Ecto neural progenitor cell (in vitro differentiated cells): ENCODE data around the gene TNFRSF19.

Experiments
- DNase-seq: peaks from one replicate; pipeline ENCODE4 v3.0.0-alpha.2; 2018; ENCODE audit warnings: low spot score

TNFRSF19 gene

DNA sequence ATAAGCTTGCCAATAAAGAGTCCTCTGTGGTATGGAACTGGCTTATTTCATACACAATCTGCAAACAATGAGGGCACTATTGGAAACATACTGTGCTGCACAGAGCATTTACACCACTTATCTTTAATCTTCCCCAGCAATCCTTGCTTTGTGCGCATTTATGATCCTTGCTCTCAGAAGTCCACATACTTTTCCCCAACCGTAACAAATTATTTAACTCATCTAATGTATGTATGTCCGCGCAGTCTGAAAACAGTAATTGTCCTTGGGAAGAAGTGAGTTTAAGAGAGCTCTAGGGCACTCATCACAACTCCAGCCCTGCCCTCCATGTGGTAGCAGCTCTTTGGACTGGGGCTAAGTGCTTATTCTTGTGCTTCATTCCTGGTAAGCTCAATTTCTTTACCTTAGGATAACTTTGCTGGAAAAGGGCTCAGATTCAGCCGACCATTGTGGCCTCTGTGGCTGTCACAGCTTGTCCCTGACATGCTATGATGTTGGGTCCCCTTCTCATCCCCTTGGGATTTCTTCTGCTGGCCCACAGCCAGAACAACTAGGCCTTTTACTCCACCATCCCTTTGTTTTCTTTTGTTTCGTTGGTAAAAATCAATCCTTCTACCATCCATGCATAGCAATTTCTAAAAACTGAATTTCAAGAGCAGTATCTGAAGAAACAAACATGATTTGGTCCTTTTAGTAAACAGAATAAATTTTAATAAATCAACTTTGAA, 152.7 kb downstream of the TNFRSF19 start:
- DNase-seq: no peak

GRCh38 chr13:23723471-23723870, 153.3 kb downstream of the TNFRSF19 start:
- no peak for DNase-seq

DNA sequence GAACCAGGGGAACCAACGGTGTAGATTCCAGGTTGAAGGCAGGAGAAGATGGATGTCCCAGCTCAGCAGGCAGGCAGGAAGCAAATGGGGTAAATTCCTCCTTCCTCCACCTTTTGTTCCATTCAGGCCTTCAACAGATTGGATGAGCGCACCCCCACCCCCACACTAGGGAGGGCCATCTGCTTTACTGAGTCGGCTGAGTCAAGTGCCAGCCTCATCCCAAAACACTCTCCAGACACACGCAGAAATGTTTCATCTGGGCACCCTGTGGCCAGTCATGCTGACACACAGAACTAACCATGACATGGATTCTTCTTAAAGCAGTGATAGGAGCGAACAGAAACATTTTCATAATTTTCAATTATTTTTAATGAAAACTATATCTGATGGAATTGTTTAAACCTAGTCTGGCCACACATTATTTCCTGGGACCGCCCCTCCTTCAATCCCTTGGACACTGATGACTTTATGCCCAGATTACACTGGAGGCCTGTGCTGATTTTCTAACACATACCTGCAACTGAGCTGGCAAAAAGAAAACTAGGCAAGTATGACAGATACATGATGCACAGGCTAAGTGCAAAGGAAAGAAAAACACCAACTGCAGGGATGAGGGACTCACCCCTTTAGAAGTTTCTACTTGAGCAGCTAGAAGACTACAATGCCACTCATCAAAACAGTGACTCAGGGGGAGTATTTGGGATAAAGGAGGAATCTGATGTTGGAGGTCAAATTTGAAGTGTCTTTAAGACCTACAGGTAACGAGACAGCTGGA, 154.2 kb downstream of the TNFRSF19 start:
- no peak for DNase-seq
